A549 (cell line): ENCODE measurements around the gene AGFG1. TPM values are rescaled to one million over a fixed set of nuclear protein-coding genes. Genes with fewer than 3 reads are reported as not detected.

Experiments used
- ATAC-seq, 2 experiments: fragments of 200-7000 bp in 1 of 2; fragments of >200 bp in 1 of 2; cut with Nextera tagmentation in 1 of 2; cut with Tn5 transposase in 1 of 2; 3 replicates each; pipeline versions ENCODE4 v1.8.0 to v1.9.1; 2018 to 2020; ENCODE audit warnings: mild to moderate bottlenecking in 1 of 2, moderate library complexity in 1 of 2
- CTCF ChIA-PET: fragments of 300-600 bp; sonication (Branson Sonifier 250); formaldehyde crosslinking; extraction: SDS; loops from one replicate; lab custom pipeline; 2021; ENCODE audit warnings: antibody characterized with exemption, inconsistent platforms; lab: Yijun Ruan, JAX
- POLR2A ChIA-PET: fragments of 350-600 bp; formaldehyde crosslinking; extraction: SDS; loops from one replicate; lab custom pipeline; 2021; ENCODE audit warnings: antibody characterized with exemption, inconsistent platforms; lab: Yijun Ruan, JAX
- DNase-seq, 2 experiments: peaks; one replicate each; pipeline versions ENCODE4 v3.0.0 to v3.0.0-alpha.2; 2011 to 2016; ENCODE audit warnings: low read depth in 1 of 2, low spot score in 1 of 2
- FAIRE-seq: peaks from 2 replicates; lab custom pipeline; 2011; peaks lifted over from hg19 to GRCh38; lab: Jason Lieb, UNC
- H3K27ac ChIP-seq, 2 experiments: fragments of >200 bp; sonication (Bioruptor Twin); formaldehyde crosslinking; 3 replicates each; pipeline ENCODE4 v1.5.1; 2016 to 2017
- H3K4me1 ChIP-seq: fragments of >200 bp; sonication (Bioruptor Twin); formaldehyde crosslinking; 3 replicates; pipeline ENCODE4 v1.6.1; 2016
- H3K4me2 ChIP-seq: fragments of >200 bp; sonication (Bioruptor Twin); formaldehyde crosslinking; 3 replicates; pipeline ENCODE4 v1.6.1; 2016
- H3K4me3 ChIP-seq: fragments of >200 bp; sonication (Bioruptor Twin); formaldehyde crosslinking; 3 replicates; pipeline ENCODE4 v1.5.1; 2016
- H3K9me3 ChIP-seq: fragments of >200 bp; sonication (Bioruptor Twin); formaldehyde crosslinking; 3 replicates; pipeline ENCODE4 v1.6.1; 2016
- BHLHE40 ChIP-seq: IDR thresholded peaks from 2 replicates; pipeline ENCODE4 v1.6.1; 2012; ENCODE audit warnings: low read depth, low read length, inconsistent platforms
- CBX2 ChIP-seq: fragments of 200-600 bp; sonication (generic); IDR thresholded peaks from 2 replicates; pipeline ENCODE4 v1.6.1; 2016; ENCODE audit warnings: low read depth, mild to moderate bottlenecking, borderline replicate concordance
- CHD2 ChIP-seq: fragments of 150-350 bp; IDR thresholded peaks from 2 replicates; pipeline ENCODE4 v1.6.1; 2014; ENCODE audit warnings: low read length; ENCODE audit not compliant: partially characterized antibody
- EHF ChIP-seq: fragments of 250-450 bp; sonication (Bioruptor Pico); IDR thresholded peaks from 2 replicates; pipeline ENCODE4 v1.5.0; 2020; ENCODE audit warnings: mild to moderate bottlenecking
- EP300 ChIP-seq, 2 experiments: fragments of >200 bp; sonication (Bioruptor Twin); formaldehyde crosslinking; IDR thresholded peaks; 2 replicates in 1 of 2; 3 replicates in 1 of 2; pipeline ENCODE4 v1.6.1; 2016 to 2017
- FOSB ChIP-seq: fragments of 250-450 bp; sonication (Bioruptor Pico); IDR thresholded peaks from 2 replicates; pipeline ENCODE4 v1.5.0; 2020; ENCODE audit warnings: mild to moderate bottlenecking, moderate library complexity
- HEYL ChIP-seq: fragments of 250-450 bp; sonication (Bioruptor Pico); IDR thresholded peaks from 2 replicates; pipeline ENCODE4 v1.8.0; 2021; ENCODE audit warnings: mild to moderate bottlenecking, moderate library complexity
- JUN ChIP-seq, 2 experiments: fragments of >200 bp; sonication (Bioruptor Twin); formaldehyde crosslinking; IDR thresholded peaks; 2 replicates in 1 of 2; 3 replicates in 1 of 2; pipeline ENCODE4 v1.6.1; 2016 to 2017
- KDM1A ChIP-seq: fragments of 200-600 bp; sonication (generic); IDR thresholded peaks from 2 replicates; pipeline ENCODE4 v1.6.1; 2016; ENCODE audit warnings: low read depth, mild to moderate bottlenecking
- MYC ChIP-seq: IDR thresholded peaks from 2 replicates; pipeline ENCODE4 v1.6.1; 2012; ENCODE audit warnings: mild to moderate bottlenecking, inconsistent platforms, low read length, improper control_type of control experiment, borderline replicate concordance
- NFE2L2 ChIP-seq: fragments of 150-350 bp; conservative IDR thresholded peaks from 2 replicates; pipeline ENCODE4 v1.6.1; 2014; ENCODE audit warnings: low read length
- NPAS2 ChIP-seq: fragments of 250-450 bp; sonication (Bioruptor Pico); IDR thresholded peaks from 2 replicates; pipeline ENCODE4 v1.8.0; 2022; ENCODE audit warnings: mild to moderate bottlenecking, moderate library complexity, borderline replicate concordance
- RAD21 ChIP-seq, 2 experiments: fragments of >200 bp in 1 of 2; sonication (Bioruptor Twin) in 1 of 2; formaldehyde crosslinking in 1 of 2; IDR thresholded peaks in 1 of 2; conservative IDR thresholded peaks in 1 of 2; 2 replicates in 1 of 2; 3 replicates in 1 of 2; pipeline ENCODE4 v1.6.1; 2012 to 2018; ENCODE audit warnings: inconsistent platforms in 1 of 2
- RARB ChIP-seq: fragments of 250-450 bp; sonication (Bioruptor Pico); IDR thresholded peaks from 2 replicates; pipeline ENCODE4 v1.8.0; 2021; ENCODE audit warnings: mild to moderate bottlenecking, moderate library complexity
- RFX5 ChIP-seq: fragments of 450-650 bp; IDR thresholded peaks from 2 replicates; pipeline ENCODE4 v1.7.1; 2014; ENCODE audit warnings: antibody characterized with exemption, mild to moderate bottlenecking, moderate library complexity
- RNF2 ChIP-seq: fragments of 200-600 bp; sonication (generic); IDR thresholded peaks from 2 replicates; pipeline ENCODE4 v1.6.1; 2016; ENCODE audit warnings: low read depth, mild to moderate bottlenecking, antibody characterized with exemption, moderate library complexity, borderline replicate concordance
- SMC3 ChIP-seq: fragments of >200 bp; sonication (Bioruptor Twin); formaldehyde crosslinking; IDR thresholded peaks from 3 replicates; pipeline ENCODE4 v1.6.1; 2018; ENCODE audit warnings: inconsistent platforms
- SREBF2 ChIP-seq: fragments of 450-650 bp; IDR thresholded peaks from 2 replicates; pipeline ENCODE4 v1.6.1; 2014; ENCODE audit warnings: mild to moderate bottlenecking, moderate library complexity
- TP53 ChIP-seq: fragments of 250-450 bp; sonication (Bioruptor Pico); IDR thresholded peaks from 2 replicates; pipeline ENCODE4 v1.5.0; 2021; ENCODE audit warnings: mild to moderate bottlenecking, moderate library complexity
- ZFP36 ChIP-seq: fragments of 450-650 bp; IDR thresholded peaks from 2 replicates; pipeline ENCODE4 v1.6.1; 2014; ENCODE audit warnings: borderline replicate concordance; ENCODE audit not compliant: partially characterized antibody
- ZNF302 ChIP-seq: fragments of 250-450 bp; sonication (Bioruptor Pico); IDR thresholded peaks from 2 replicates; pipeline ENCODE4 v1.9.0; 2021; ENCODE audit warnings: inconsistent platforms, mild to moderate bottlenecking, moderate library complexity
- WGBS: methylation state at CpG from one replicate; pipeline ENCODE4 v1.1.6; 2017; ENCODE audit errors: missing lambda C conversion rate; 5-methylcytosine and 5-hydroxymethylcytosine counted together
- polyA plus RNA-seq, 4 experiments: library from polyadenylated mRNA; depleted of rRNA in 3 of 4; stranded (reverse); fragments of >200 nt; fragmentation: RNase III in 1 of 4; extraction: RNeasy Plus Mini Kit Qiagen cat#74134 plus additional on column Dnase treatment in 1 of 4; gene quantifications; 2 replicates in 3 of 4; 3 replicates in 1 of 4; pipeline ENCODE4 v1.2.3, GENCODE V29; 2011 to 2017
- TF ChIP-seq, protein P1 (sequence below): fragments of 150-350 bp; IDR thresholded peaks from 2 replicates; pipeline ENCODE4 v1.6.1; 2014; ENCODE audit warnings: low read depth, mild to moderate bottlenecking, low read length
- TF ChIP-seq, protein P2 (sequence below): fragments of >200 bp; sonication (Bioruptor Twin); formaldehyde crosslinking; IDR thresholded peaks from 3 replicates; pipeline ENCODE4 v1.5.1; 2016
- TF ChIP-seq, protein P3 (sequence below): fragments of >200 bp; sonication (Bioruptor Twin); formaldehyde crosslinking; IDR thresholded peaks from 3 replicates; pipeline ENCODE4 v1.6.1; 2016
- TF ChIP-seq, protein P4 (sequence below): fragments of >200 bp; sonication (Bioruptor Twin); formaldehyde crosslinking; IDR thresholded peaks from 2 replicates; pipeline ENCODE4 v1.6.1; 2016

AGFG1 gene
- polyA plus RNA-seq, 2 of the 4 experiments (the other 2 are of a cell fraction), result 96.9 to 384 TPM

DNA sequence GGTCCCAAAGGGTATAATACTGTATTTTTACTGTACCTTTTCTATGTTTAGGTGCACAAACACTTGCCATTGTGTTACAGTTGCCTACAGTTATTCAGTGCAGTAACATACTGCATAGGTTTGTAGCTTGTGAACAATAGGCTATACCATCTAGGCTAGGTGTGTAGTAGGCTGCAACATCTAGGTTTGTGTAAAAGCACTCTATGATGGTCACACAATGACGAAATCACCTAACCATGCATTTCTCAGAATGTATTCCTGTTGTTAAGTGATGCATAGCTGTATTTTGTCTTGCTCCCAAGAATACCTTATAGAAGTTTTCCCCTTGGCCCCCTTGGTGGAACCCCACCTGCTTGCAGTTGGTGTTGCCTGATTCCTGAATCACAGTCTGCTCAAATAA, 29.3 kb upstream of the AGFG1 start:
- peaks cover 13% of the 10 kb centered on the region; the same call in 2 of the 3 replicates for H3K4me1 ChIP-seq
- 94% methylated on average over 1 of the region's 1 CpG for WGBS
- H3K4me2 ChIP-seq, result no peak overlapping the region
- POLR2A ChIA-PET, result no interaction called here
- FAIRE-seq, result no peak
- no peak for TF ChIP-seq JUN (IDR thresholded peaks at IDR 0.05)
- no peak for TF ChIP-seq MYC
- no peak for TF ChIP-seq EP300 (IDR thresholded peaks at IDR 0.05)
- TF ChIP-seq RNF2, result no peak
- no peak for TF ChIP-seq RFX5
- no peak for TF ChIP-seq CBX2
- no peak for TF ChIP-seq NFE2L2
- no peak for TF ChIP-seq ZFP36
- TF ChIP-seq RAD21 (conservative IDR thresholded peaks at IDR 0.05 in 1 of 2, IDR thresholded peaks at IDR 0.05 in 1 of 2), result no peak
- TF ChIP-seq, protein P1, sequence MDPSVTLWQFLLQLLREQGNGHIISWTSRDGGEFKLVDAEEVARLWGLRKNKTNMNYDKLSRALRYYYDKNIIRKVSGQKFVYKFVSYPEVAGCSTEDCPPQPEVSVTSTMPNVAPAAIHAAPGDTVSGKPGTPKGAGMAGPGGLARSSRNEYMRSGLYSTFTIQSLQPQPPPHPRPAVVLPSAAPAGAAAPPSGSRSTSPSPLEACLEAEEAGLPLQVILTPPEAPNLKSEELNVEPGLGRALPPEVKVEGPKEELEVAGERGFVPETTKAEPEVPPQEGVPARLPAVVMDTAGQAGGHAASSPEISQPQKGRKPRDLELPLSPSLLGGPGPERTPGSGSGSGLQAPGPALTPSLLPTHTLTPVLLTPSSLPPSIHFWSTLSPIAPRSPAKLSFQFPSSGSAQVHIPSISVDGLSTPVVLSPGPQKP, result no peak
- no peak for TF ChIP-seq HEYL (CRISPR knock-in tag)
- TF ChIP-seq ZNF302 (CRISPR knock-in tag), result no peak
- TF ChIP-seq TP53 (CRISPR knock-in tag), result no peak
- TF ChIP-seq NPAS2, result no peak
- TF ChIP-seq, protein P2, sequence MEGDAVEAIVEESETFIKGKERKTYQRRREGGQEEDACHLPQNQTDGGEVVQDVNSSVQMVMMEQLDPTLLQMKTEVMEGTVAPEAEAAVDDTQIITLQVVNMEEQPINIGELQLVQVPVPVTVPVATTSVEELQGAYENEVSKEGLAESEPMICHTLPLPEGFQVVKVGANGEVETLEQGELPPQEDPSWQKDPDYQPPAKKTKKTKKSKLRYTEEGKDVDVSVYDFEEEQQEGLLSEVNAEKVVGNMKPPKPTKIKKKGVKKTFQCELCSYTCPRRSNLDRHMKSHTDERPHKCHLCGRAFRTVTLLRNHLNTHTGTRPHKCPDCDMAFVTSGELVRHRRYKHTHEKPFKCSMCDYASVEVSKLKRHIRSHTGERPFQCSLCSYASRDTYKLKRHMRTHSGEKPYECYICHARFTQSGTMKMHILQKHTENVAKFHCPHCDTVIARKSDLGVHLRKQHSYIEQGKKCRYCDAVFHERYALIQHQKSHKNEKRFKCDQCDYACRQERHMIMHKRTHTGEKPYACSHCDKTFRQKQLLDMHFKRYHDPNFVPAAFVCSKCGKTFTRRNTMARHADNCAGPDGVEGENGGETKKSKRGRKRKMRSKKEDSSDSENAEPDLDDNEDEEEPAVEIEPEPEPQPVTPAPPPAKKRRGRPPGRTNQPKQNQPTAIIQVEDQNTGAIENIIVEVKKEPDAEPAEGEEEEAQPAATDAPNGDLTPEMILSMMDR, result no peak
- TF ChIP-seq, all 56 proteins: peak for 0
- Histone ChIP-seq H3K9me3 (no peaks in the 10 kb centered on the region), H3K27ac (no peak overlapping the region), H3K4me3 (no peak overlapping the region)
- DNase-seq (no peak), ATAC-seq (peak in 1 of 2 experiments; percentile 35; a peak in 2 of 6 replicates)
- CTCF ChIA-PET, result interaction anchor here (0.9 to 1.7 kb wide), 4 partner anchors 10 to 37 kb away, joined by 3 to 5 read pairs (median 4); no protein-coding TSS in a partner anchor

DNA sequence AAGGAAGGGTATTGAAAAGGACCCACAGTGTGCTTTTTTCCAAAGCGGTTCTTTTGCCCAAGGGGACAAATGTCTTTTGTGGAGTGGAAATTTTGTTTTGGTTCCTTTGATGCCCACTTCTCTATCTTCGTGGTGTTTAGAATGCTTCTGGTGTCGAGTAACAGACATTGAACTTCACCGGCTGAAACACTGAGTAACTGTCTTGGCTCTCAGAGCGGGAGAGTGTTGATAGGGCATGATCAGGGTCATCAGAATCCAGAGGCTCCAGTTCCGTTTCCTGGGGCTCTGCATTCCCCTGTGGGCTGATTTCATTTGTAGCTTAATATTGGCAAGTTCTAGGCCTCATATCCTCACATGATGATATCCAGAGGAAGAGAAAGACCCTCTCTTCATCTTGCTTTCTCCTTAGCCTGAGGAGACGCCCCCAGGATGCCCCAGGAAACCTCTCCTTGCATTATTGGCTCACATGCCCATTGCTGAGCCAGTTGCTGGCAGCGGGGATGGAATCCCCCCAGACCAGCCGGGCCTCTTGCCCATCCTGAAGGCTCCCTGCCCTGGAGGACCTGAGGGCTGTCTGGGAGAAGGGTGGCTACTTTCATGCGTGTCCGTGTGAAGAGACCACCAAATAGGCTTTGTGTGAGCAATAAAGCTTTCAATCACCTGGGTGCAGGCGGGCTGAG, 27.9 kb upstream of the AGFG1 start:
- ChIA-PET CTCF (no interaction called here), POLR2A (no interaction called here)
- TF ChIP-seq EP300 (IDR thresholded peaks at IDR 0.05) (no peak), BHLHE40 (no peak), ZFP36 (no peak), EHF (CRISPR knock-in tag) (no peak), NPAS2 (no peak), RARB (CRISPR knock-in tag) (no peak), FOSB (no peak), CHD2 (no peak), CBX2 (no peak), SMC3 (no peak), SREBF2 (no peak), KDM1A (no peak)
- TF ChIP-seq, protein P3, sequence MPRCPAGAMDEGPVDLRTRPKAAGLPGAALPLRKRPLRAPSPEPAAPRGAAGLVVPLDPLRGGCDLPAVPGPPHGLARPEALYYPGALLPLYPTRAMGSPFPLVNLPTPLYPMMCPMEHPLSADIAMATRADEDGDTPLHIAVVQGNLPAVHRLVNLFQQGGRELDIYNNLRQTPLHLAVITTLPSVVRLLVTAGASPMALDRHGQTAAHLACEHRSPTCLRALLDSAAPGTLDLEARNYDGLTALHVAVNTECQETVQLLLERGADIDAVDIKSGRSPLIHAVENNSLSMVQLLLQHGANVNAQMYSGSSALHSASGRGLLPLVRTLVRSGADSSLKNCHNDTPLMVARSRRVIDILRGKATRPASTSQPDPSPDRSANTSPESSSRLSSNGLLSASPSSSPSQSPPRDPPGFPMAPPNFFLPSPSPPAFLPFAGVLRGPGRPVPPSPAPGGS, result no peak
- TF ChIP-seq, protein P4, sequence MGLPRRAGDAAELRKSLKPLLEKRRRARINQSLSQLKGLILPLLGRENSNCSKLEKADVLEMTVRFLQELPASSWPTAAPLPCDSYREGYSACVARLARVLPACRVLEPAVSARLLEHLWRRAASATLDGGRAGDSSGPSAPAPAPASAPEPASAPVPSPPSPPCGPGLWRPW, result no peak
- ATAC-seq (no peak), FAIRE-seq (no peak), DNase-seq (no peak)
- H3K4me3 ChIP-seq, result no peak overlapping the region
- peaks cover 26% of the 10 kb centered on the region for H3K4me1 ChIP-seq
- peak overlapping the region; percentile 6 to 43; a peak in 3 of 6 replicates for H3K27ac ChIP-seq
- WGBS, result 87% methylated on average over 12 of the region's 12 CpGs
- H3K4me2 ChIP-seq, result no peak overlapping the region
- no peaks in the 10 kb centered on the region for H3K9me3 ChIP-seq
